Body of pancreas (tissue), 4 donors: ENCODE data around the gene PRSS21. TPM values are rescaled to one million over a fixed set of nuclear protein-coding genes. Genes with fewer than 3 reads are reported as not detected.

Source experiments
- ATAC-seq: fragments of 150-250 bp; one replicate; pipeline ENCODE4 v1.9.1; 2016
- DNase-seq, 4 donors: peaks; one replicate each; pipeline ENCODE4 v3.0.0-alpha.2; 2019
- H3K27ac ChIP-seq, 4 donors: fragments of 200-600 bp; sonication (generic); 1 replicate in 3 of 4; 2 replicates in 1 of 4; pipeline versions ENCODE4 v1.5.1 to v1.6.1; 2016 to 2019; ENCODE audit warnings: mild to moderate bottlenecking in 1 of 4, mixed read lengths in 1 of 4, moderate library complexity in 1 of 4
- H3K27me3 ChIP-seq, 2 donors: fragments of 200-600 bp; sonication (generic); one replicate each; pipeline ENCODE4 v1.6.0; 2016; ENCODE audit warnings: mild to moderate bottlenecking in 1 of 2
- H3K36me3 ChIP-seq, 2 donors: fragments of 200-600 bp; sonication (generic); replicated peaks in 1 of 2; 2 replicates each; pipeline ENCODE4 v1.5.1; 2016; ENCODE audit warnings: low read depth in 2 of 2; ENCODE audit not compliant: insufficient read depth in 1 of 2
- H3K4me1 ChIP-seq: fragments of 200-600 bp; sonication (generic); one replicate; pipeline ENCODE4 v1.6.0; 2016
- H3K4me3 ChIP-seq, 2 donors: fragments of 200-600 bp; sonication (generic); 1 replicate in 1 of 2; 2 replicates in 1 of 2; pipeline ENCODE4 v1.5.1; 2016 to 2019
- H3K9me3 ChIP-seq, 3 donors: fragments of 200-600 bp; sonication (generic); 1 replicate in 2 of 3; 2 replicates in 1 of 3; pipeline ENCODE4 v1.5.1; 2016
- POLR2A ChIP-seq, 3 donors: fragments of 450-650 bp; IDR thresholded peaks; one replicate each; pipeline ENCODE4 v1.6.1; 2016; ENCODE audit warnings: antibody characterized with exemption in 3 of 3, mild to moderate bottlenecking in 2 of 3
- WGBS, 2 donors: methylation state at CpG; one replicate each; pipeline ENCODE4 v1.1.5; 2017; 5-methylcytosine and 5-hydroxymethylcytosine counted together
- intact Hi-C: fragments of 100-400 bp; cut with DNase I; formaldehyde crosslinking; loops from one replicate; pipeline ENCODE4 v1.15.1; 2023
- total RNA-seq, 2 donors: library from RNA; depleted of rRNA; stranded (reverse); fragments of >200 nt; gene quantifications; one replicate each; pipeline ENCODE4 v1.1.0, GENCODE V29; 2016
- TF ChIP-seq, protein P1 (sequence below), 7 experiments: fragments of 450-650 bp in 4 of 7; fragments of 200-600 bp in 3 of 7; sonication (generic) in 3 of 7; IDR thresholded peaks; one replicate each; pipeline ENCODE4 v1.5.1; 2016 to 2019; ENCODE audit warnings: antibody characterized with exemption in 7 of 7

Gene PRSS21
- total RNA-seq, 2 donors from 2014 or later: 0.66 to 1.6 TPM

- no peaks in the 10 kb centered on the region for H3K9me3 ChIP-seq
- H3K27me3 ChIP-seq: peaks cover 0 to 2% of the 10 kb centered on the region in 2 donors
- H3K4me3 ChIP-seq: no peak overlapping the region
- no peak for TF ChIP-seq POLR2A (IDR thresholded peaks at IDR 0.05)
- TF ChIP-seq, protein P1, sequence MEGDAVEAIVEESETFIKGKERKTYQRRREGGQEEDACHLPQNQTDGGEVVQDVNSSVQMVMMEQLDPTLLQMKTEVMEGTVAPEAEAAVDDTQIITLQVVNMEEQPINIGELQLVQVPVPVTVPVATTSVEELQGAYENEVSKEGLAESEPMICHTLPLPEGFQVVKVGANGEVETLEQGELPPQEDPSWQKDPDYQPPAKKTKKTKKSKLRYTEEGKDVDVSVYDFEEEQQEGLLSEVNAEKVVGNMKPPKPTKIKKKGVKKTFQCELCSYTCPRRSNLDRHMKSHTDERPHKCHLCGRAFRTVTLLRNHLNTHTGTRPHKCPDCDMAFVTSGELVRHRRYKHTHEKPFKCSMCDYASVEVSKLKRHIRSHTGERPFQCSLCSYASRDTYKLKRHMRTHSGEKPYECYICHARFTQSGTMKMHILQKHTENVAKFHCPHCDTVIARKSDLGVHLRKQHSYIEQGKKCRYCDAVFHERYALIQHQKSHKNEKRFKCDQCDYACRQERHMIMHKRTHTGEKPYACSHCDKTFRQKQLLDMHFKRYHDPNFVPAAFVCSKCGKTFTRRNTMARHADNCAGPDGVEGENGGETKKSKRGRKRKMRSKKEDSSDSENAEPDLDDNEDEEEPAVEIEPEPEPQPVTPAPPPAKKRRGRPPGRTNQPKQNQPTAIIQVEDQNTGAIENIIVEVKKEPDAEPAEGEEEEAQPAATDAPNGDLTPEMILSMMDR (IDR thresholded peaks at IDR 0.05): no peak
- DNase-seq (peak in 1 of 4 donors; percentile 3), ATAC-seq (no peak)
- H3K4me1 ChIP-seq: peaks cover 32% of the 10 kb centered on the region
- intact Hi-C loops: no loop called here
- WGBS, 2 donors: 67 to 70% methylated on average over 14 to 17 of the region's 17 CpGs
- H3K27ac ChIP-seq: no peak overlapping the region
- no peaks in the 10 kb centered on the region for H3K36me3 ChIP-seq
Measured at GRCh38 chr16:2779978-2780898, 36.8 kb upstream of the PRSS21 start.

- no peak for DNase-seq
- no peak overlapping the region for H3K27ac ChIP-seq
- H3K27me3 ChIP-seq: peaks cover 0 to 18% of the 10 kb centered on the region in 2 donors
- no peak for TF ChIP-seq POLR2A (IDR thresholded peaks at IDR 0.05)
- TF ChIP-seq, protein P1 (IDR thresholded peaks at IDR 0.05): no peak
- intact Hi-C loops: no loop called here
- 76 to 82% methylated on average over 13 to 20 of the region's 20 CpGs for WGBS, 2 donors
- H3K36me3 ChIP-seq: no peaks in the 10 kb centered on the region
- no peaks in the 10 kb centered on the region for H3K9me3 ChIP-seq
- H3K4me1 ChIP-seq: peaks cover 30% of the 10 kb centered on the region
- no peak for ATAC-seq
- no peak overlapping the region for H3K4me3 ChIP-seq
Measured at GRCh38 chr16:2782583-2783351, 34.3 kb upstream of the PRSS21 start.

DNA sequence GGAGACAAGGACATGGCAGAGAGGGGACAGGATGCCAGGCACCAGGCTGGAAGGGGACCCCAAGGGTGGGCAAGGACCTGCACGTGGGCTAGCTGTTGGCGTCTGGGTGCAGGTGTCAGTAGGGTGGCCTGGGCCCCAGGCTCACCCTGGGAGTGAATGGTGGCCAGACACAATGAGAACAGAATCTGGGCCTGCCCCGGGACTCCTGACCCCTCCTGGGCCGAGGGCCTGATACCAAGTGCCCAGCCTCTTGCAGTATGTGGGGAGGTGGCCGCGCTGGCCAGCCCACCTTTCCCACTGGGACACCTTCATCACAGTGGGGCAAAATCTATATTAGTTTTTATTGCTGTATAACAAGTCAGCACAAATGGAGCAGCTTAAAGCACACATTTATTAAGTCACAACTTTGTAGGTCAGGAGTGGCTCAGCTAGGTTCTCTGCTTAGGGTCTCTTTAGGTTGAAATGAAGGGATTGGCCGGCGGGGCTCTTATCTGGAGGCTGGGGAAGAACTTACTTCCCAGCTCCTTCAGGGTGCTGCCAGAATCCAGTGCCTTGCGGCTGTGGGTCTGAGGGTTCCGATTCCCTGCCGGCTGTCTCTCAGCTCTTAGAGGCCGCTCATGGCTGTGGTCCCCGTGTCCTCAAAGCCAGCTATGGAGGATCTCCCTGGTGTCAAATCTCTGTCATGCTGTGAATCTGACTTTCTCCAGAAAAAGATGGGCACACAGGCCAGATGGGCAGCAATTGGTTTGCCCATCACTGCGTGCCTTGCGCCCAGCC is 33.3 kb upstream of the PRSS21 start:
- Histone ChIP-seq H3K27ac (no peak overlapping the region), H3K36me3 (no peaks in the 10 kb centered on the region), H3K27me3 (peaks cover 0 to 20% of the 10 kb centered on the region in 2 donors), H3K4me3 (no peak overlapping the region), H3K4me1 (peaks cover 21% of the 10 kb centered on the region), H3K9me3 (no peaks in the 10 kb centered on the region)
- 87 to 97% methylated on average over 6 to 14 of the region's 15 CpGs for WGBS, 2 donors
- intact Hi-C loops: no loop called here
- ATAC-seq (no peak), DNase-seq (no peak)
- TF ChIP-seq, protein P1 (IDR thresholded peaks at IDR 0.05): no peak
- TF ChIP-seq POLR2A (IDR thresholded peaks at IDR 0.05): no peak

DNA sequence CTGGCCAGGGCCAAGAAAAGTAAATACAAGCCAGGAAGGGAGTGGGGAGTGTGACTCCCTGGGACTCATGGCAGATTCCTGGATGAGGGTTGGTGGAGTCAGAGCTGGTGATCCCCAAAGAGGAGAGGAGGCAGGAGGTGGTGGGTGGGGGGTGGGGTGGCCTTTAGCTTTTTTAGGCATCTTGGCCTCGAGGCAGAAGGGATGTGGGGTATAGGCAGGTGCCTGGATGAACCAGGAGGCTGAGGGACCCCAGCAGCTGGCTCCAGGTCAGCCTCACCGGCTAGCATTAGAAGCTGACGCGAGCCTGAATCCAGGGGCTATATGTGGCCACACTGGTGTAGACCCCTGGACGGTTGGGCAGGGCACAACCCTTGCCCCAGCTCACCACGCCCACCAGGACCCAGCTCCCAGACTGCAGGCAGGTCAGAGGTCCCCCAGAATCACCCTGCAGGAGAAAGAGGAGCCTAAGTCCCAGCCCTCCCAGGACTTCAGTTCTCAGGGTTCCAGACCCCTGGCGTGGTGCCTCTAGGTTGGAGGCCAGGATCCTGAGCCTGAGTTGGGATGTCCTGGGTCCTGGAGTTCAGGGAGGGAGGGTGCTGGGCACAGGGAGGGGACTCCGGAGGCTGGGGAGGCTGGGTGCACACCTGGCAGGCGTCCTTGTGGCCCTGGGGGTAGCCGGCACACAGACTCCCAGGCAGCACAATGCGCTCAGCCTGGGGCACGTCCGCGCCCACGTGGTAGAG is 32.5 kb upstream of the PRSS21 start:
- DNase-seq (no peak), ATAC-seq (peak; percentile 36)
- intact Hi-C loops: no loop called here
- peaks cover 0 to 20% of the 10 kb centered on the region in 2 donors for H3K27me3 ChIP-seq
- peaks cover 17% of the 10 kb centered on the region for H3K4me1 ChIP-seq
- H3K4me3 ChIP-seq: no peak overlapping the region
- no peaks in the 10 kb centered on the region for H3K9me3 ChIP-seq
- no peak overlapping the region for H3K27ac ChIP-seq
- H3K36me3 ChIP-seq: no peaks in the 10 kb centered on the region
- 51 to 62% methylated on average over 12 to 13 of the region's 15 CpGs for WGBS, 2 donors
- no peak for TF ChIP-seq POLR2A (IDR thresholded peaks at IDR 0.05)
- TF ChIP-seq, protein P1 (IDR thresholded peaks at IDR 0.05): no peak
